ENCODE measurements around the gene TMEM242.

The TMEM242 gene

GRCh38 chr6:157283900-157284737, 39.2 kb downstream of the TMEM242 start:
- no peak for TF ChIP-seq CTCF (IDR thresholded peaks at IDR 0.05; ENCODE audit: low read length, missing control alignments)
- no peak for DNase-seq (ENCODE audit: low read depth)
- H3K4me3 ChIP-seq (replicated peaks; ENCODE audit: low read depth, low read length) = no peak overlapping the region

DNA sequence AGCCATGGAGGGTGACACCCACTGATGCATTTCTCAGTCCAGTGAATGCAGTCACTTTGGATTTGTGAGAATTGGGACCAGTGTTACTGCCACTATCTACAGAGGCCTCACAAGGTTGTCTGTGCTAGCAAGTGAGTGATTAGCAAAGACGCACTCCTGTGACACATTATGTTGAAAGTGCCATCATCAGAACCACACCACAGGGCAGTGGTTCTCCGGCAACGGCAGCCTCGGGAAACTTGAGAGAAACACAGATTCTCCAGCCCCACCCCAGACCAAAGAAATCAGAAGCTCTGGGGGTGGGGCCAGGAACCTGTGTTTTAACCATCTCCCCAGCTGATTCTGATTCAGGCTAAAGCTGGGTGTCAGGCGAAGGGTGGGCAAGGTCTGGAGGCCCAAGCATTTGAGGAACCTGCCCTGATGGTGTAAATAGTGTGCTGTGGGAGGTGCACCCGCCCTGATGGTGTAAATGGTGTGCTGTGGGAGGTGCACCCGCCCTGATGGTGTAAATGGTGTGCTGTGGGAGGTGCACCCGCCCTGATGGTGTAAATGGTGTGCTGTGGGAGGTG, 39.9 kb downstream of the TMEM242 start:
- no peak overlapping the region for H3K4me3 ChIP-seq (replicated peaks; ENCODE audit: low read depth, low read length)
- no peak for DNase-seq (ENCODE audit: low read depth)
- no peak for TF ChIP-seq CTCF (IDR thresholded peaks at IDR 0.05; ENCODE audit: low read length, missing control alignments)

GRCh38 chr6:157282284-157282683, 41.0 kb downstream of the TMEM242 start:
- no peak for DNase-seq (ENCODE audit: low read depth)
- TF ChIP-seq CTCF (IDR thresholded peaks at IDR 0.05; ENCODE audit: low read length, missing control alignments) = no peak
- H3K4me3 ChIP-seq (replicated peaks; ENCODE audit: low read depth, low read length) = no peak overlapping the region

DNA sequence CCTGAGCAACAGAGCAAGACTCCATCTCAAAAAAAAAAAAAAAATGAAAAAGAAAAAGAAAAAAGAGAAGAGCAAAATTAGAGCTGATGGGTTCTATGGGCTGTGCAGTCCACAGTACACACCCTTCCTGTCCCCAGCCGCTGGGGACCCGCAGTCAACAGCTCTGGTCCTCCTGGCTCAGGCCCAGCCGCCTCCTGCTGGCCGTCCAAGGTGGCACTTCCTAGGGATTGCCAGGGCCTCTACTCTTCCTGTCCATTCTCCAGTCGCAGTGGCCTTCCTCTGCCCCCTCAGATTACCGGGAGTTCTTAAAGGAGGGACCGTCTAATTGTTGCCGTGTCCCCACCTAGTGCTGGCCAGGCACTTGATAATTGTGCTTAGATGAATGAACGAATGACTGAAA, 41.7 kb downstream of the TMEM242 start:
- H3K4me3 ChIP-seq (replicated peaks; ENCODE audit: low read depth, low read length) = no peak overlapping the region
- peak; percentile 39 for TF ChIP-seq CTCF (IDR thresholded peaks at IDR 0.05; ENCODE audit: low read length, missing control alignments)
- DNase-seq (ENCODE audit: low read depth) = peak; percentile 13

- no peak for DNase-seq (ENCODE audit: low read depth)
- no peak for TF ChIP-seq CTCF (IDR thresholded peaks at IDR 0.05; ENCODE audit: low read length, missing control alignments)
- no peak overlapping the region for H3K4me3 ChIP-seq (replicated peaks; ENCODE audit: low read depth, low read length)
Measured at GRCh38 chr6:157280947-157281346, 42.4 kb downstream of the TMEM242 start.

GRCh38 chr6:157280157-157280556, 43.2 kb downstream of the TMEM242 start:
- DNase-seq (ENCODE audit: low read depth) = no peak
- H3K4me3 ChIP-seq (replicated peaks; ENCODE audit: low read depth, low read length) = no peak overlapping the region
- TF ChIP-seq CTCF (IDR thresholded peaks at IDR 0.05; ENCODE audit: low read length, missing control alignments) = no peak

Measured in fibroblast of pulmonary artery (primary cell).